Middle frontal gyrus (tissue), 1 donor: Measurements from ENCODE around the gene OR7C1.
"Not testable (repeated sequence)": the region's sequence is repeated elsewhere in the genome, so short reads cannot be mapped to it uniquely, and the experiment has no call there.

Source experiments
- DNase-seq: peaks from one replicate; pipeline ENCODE4 v3.0.0-alpha.2; 2015; ENCODE audit warnings: low spot score; ENCODE audit errors: extremely low spot score

OR7C1 gene

DNA sequence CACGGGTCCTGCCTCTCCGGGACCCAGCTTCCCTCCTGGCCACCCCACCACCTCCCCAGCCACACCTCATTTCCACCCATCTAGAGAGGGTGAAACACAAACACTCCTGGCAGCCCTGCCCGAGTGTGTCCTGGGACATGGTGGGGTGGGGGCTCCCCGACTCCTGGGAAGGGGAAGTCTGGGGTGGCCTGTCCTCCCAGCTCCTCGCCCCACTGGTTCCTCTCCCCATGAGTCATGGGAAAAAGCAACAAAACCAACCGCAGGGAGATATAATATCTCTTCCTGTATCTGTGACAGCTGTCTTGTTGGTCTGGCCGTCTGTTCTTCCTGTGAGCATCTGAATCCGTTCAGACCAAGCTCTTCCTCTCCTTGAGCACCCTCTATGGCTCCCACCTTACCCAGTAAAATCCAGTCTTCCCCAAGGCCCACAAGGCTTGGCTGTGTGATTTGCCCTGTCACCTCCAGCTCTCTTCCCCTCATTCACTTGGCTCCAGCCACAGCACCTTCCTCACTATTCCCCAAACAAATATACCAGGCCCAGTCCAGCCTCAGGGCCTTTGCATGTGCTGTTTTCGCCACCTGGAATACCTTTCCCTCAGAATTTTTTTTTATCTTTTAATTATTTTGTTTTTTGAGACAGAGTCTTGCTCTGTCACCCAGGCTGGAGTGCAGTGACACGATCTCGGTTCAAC, 49.7 kb downstream of the OR7C1 start:
- not testable (repeated sequence) for DNase-seq

GRCh38 chr19:14784730-14785101, 50.3 kb downstream of the OR7C1 start:
- not testable (repeated sequence) for DNase-seq

- DNase-seq: not testable (repeated sequence)
These were observed 51.5 kb downstream of the OR7C1 start for GRCh38 chr19:14783410-14783998.

DNA sequence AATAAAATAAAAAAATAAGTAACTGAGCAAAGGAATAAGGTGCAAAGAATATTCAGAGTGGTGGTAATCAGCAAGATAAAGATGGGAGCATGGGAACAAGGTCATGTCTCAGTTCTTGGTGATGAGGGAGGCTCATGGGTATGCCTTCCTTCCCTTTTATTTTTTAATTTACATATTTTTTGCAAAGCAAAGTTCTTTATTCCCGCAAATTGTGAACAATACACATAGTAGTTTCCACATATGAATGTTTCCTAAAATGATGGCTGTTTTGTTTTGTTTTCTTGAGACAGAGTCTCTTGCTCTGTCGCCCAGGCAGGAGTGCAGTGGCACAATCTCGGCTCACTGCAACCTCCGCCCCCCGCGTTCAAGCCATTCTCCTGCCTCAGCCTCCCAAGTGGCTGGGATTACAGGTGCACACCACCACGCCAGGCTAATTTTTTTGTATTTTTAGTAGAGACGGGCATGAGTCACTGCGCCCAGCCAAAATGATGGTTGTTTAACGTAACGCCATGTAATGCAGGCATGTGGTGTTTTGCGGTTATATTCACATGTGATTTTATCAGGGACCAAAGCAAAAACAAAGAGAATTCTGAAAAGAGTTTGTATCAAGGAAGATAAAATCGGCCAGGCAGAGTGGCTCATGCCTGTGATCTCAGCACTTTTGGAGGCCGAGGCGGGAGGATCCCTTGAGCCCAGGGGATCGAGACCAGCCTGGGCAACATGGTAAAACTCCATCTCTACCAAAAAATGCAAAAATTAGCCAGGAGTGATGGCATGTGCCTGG, 52.2 kb downstream of the OR7C1 start:
- DNase-seq: no peak

DNA sequence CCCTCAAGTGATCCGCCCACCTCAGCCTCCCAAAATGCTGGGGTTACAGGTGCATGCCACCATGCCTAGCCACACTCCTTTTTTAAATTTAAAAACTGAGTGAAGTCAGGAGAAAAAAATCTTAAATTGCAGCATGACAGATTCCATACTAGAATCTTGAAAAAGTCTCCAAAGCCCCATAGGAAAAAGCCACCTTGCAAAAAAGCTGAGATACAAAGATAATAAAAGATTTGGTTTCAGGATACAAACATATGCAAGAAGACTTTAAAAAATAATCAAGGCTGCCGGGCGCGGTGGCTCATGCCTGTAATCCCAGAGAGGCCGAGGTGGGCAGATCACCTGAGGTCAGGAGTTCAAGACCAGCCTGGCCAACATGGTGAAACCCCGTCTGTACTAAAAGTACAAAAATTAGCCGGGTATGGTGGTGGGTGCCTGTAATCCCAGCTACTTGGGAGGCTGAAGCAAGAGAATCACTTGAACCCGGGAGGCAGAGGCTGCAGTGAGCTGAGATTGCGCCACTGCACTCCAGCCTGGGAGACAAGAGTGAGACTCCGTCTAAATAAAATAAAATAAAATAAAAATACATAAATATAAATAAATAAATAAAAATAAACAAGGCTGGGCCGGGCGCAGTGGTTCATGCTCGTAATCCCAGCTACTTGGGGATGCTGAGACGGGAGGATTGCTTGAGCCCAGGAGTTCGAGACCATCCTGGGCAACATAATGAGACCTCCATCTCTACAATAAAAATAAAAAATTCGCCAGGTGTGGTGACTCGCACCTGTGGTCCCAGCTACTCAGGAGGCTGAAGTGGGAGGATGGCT, 53.1 kb downstream of the OR7C1 start:
- DNase-seq: not testable (repeated sequence)

DNA sequence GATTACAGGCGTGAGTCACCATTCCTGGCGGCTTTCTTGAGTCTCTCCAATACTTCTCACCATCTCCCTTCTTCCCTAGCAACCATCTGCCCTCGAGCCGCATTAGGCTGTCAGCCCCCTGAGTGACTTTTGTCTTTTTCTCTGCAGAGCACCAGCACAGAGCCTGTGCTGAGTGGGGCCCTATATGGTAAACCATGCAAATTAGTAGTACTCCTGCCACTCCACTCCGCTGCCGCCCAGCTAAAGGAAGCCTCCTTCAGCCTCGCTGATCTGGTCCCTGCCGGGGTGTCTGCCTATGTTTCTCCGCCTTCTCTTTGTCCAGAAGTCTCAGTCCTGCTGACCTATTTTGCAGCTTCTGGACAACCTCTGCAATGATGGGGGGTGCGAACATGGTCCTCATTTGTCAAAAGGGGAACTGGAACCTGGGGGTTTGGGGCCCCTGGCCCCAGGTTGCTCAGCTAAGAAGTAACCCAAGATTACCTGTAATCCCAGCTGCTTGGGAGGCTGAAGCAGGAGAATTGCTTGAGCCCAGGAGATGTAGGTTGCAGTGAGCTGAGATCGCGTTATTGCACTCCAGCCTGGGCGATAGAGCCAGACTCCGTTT, 54.3 kb downstream of the OR7C1 start:
- DNase-seq: not testable (repeated sequence)

DNA sequence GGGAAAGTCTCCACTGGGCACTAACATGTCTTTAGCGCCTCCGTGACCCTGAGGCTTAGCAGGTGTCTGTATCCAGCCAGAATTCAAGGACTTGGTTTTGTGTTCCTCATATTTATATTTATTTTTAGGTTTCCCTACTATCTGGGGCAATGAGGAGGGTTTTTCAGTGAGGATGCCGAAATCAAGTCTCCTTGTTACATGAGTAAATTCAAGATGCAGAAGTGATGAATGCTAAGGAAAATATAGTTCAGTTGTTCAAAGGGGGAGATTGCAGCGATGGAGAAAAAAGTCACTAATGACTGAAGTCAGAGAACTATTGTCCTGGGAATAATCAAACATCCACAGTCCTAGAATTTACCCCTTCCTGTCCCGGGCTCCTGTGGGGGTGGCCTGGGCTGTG, 55.8 kb downstream of the OR7C1 start:
- DNase-seq: no peak

GRCh38 chr19:14778110-14778845, 56.7 kb downstream of the OR7C1 start, which contains the start of gene ADGRE2:
Gene ADGRE2, minus strand, starts transcription at chr19:14778560. Its CDS starts 1,804 bp downstream, at chr19:14776756.
- not testable (repeated sequence) for DNase-seq

GRCh38 chr19:14777645-14778044, 57.3 kb downstream of the OR7C1 start:
- DNase-seq: not testable (repeated sequence)

DNA sequence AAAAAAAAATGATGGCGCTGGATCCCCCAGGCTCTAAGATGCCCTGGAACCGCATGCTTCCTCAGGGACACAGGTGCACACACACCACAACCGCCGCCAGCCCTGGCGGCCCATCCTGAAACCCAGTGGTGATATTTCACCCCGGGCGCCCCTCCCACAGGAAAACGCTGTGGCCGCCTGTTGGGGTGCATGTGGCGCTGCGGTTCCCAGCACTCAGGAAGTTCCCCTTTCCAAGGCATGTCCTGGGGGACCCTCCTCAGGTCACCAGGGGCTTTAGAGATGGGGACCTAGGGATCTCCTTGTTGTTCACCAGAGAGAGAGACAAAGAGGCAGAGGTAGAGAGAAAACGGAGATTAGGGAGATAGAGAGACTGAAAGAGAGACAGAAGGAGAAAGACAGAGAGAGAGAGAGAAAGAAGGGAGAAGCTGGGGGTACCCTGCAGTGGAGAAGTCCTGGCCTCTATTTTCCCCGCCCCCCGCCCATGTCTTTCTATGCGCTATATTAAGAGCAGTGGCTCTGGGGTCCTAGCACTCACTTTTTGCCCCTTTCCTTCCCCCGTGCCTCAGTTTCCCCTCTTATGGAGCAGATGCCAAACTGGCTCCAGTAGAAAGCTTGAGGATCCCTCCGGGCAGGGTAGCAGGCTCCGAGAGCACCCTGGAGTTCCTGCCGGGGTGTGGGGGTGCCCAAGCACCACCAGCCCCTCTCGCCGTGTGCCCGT, 59.0 kb downstream of the OR7C1 start:
- DNase-seq: no peak

DNA sequence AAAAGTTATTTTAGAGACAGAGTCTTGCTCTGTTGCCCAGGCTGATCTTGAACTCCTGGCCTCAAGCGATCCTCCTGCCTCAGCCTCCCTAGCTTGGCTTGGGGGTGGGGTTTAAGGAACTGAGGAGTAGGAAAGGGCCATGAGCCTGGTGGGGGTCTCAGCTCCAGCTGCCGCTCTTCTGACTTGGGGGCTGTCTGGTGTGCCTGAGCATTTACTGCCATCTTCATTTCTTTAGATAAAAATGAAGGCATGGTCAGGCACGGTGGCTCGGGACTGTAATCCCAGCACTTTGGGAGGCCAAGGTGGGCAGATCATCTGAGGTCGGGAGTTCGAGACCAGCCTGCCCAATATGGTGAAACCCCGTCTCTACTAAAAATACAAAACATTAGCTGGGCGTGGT, 59.7 kb downstream of the OR7C1 start:
- not testable (repeated sequence) for DNase-seq

DNA sequence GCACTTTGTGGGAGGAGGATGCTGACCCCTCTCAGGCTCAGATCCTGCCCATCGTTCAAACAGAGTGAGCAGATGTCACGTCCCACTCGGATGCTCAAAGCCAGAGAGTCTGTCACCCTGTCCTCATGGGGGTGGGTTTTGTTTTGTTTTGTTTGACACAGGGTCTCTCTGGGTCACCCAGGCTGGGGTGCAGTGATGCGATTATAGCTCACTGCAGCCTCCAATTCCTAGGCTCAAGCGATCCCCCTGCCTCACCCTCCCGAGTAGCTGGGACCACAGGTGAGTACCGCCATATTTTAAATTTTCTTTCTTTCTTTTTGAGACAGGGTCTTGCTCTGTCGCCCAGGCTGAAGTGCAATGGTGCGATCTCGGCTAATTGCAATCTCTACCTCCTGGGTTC, 60.6 kb downstream of the OR7C1 start:
- DNase-seq: no peak

- not testable (repeated sequence) for DNase-seq
These were observed 61.3 kb downstream of the OR7C1 start for GRCh38 chr19:14773722-14774121.

DNA sequence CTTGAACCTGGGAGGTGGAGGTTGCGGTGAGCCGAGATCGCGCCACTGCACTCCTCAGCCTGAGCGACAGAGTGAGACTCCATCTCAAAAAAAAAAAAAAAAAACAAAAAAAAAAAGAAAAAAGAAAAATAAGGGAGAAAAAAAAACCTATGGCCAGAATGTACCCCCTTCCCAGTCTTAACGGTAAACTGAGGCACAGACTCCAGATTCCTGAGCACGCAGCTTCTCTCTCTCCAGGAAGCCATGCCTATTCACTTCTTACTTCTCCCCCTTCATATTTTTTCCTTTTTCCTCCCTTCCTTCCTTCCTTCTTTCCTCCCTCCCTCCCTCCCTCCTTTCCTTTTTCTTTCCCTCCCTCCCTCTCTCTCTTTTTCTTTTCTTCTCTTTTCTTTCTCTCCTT, 62.0 kb downstream of the OR7C1 start:
- no peak for DNase-seq

GRCh38 chr19:14772467-14772866, 62.5 kb downstream of the OR7C1 start:
- no peak for DNase-seq

DNA sequence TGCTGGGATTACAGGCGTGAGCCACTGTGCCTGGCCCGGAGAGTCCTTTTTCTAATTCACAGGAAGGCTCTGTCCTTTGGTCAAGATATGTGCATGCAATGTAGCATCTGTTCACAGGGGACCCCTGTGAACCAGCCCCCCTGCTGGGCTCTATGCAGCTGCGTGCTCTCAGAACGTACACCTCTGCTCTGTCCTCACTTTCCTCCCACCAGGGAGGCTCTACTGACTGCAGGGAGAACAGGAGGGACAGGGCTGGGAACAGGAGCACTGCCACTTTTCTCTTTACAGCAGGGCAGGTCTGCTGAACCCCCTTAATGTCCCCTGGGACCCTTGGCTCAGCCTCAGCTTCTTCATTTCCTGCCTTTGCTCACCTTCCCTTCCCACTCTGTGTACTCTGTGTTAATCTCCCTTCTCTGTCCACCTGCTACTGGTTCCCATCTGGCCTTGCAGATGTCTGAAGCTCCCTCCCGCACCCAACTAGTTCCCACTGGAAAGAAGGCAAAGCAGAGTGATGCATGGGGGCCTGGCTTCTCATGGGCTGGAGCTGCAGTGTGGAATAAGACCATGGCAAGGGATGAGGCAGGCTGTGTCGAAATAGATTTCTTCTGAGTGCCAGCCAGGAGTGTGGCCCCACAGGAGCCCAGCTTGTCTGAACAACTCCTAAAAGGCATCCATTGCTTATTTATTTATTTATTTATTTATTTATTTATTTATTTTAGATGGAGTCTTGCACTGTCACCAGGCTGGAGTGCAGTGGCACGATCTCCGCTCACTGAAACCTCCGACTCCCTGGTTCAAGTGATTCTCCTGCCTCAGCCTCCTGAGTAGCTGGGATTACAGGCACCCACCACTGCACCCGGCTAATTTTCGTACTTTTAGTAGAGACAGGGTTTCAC, 63.8 kb downstream of the OR7C1 start:
- DNase-seq: no peak

DNA sequence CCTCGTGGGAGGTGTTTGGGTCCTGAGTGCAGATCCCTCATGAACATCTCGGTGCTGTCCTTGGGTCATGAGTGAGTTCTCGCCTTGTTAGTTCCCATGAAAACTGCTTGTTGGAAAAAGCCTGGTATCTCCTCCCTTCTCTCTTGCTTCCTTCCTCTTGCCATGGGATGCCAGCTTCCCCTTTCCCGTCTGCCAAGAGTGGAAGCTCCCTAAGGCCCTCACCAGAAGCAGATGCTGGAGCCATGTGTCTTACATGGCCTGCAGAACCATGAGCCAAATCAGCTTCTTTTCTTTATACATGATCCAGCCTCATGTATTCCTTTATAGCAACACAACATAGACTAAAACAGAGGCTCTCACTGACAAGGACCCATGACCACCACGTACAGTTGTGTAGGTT, 64.8 kb downstream of the OR7C1 start:
- no peak for DNase-seq

GRCh38 chr19:14769201-14769600, 65.8 kb downstream of the OR7C1 start:
- no peak for DNase-seq

DNA sequence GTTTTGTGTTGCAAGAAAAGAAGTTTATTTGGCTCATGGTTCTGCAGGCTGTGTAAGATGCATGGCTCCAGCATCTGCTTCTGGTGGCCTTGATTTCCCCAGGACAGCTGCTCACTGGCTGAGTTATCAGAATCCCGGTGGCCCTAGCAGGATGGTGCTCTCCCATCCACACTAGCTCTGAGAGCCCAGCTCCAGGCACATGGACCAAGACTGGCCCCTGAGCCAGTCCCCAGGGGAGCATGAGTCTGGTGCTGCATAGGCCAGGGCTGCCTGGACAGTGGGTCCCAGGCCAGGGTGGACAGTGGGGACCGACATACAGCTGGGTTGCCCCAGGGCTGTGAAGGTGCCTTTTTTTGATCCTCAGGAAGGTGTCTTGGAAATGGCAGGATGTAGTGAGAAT, 67.0 kb downstream of the OR7C1 start:
- DNase-seq: no peak
